ENCODE measurements around the gene MICB.

Gene MICB

GRCh38 chr6:31460361-31461025 lies 37.5 kb upstream of the MICB start:
- no peak overlapping the region for H3K27ac ChIP-seq
- no peak overlapping the region for H3K9ac ChIP-seq
- no peaks in the 10 kb centered on the region for H3K36me3 ChIP-seq (ENCODE audit: control insufficient read depth, insufficient read depth, low read length)
- no peak overlapping the region for H2AFZ ChIP-seq
- H3K27me3 ChIP-seq (ENCODE audit: control insufficient read depth, insufficient read depth, low read length): no peaks in the 10 kb centered on the region
- H3K79me2 ChIP-seq: no peaks in the 10 kb centered on the region
- H3K4me1 ChIP-seq: peaks cover 3% of the 10 kb centered on the region
- no peak for TF ChIP-seq CTCF (IDR thresholded peaks at IDR 0.05)
- H3K4me2 ChIP-seq (ENCODE audit: low read length): no peak overlapping the region
- H3K4me3 ChIP-seq (ENCODE audit: low read depth, low read length): no peak overlapping the region
- no peaks in the 10 kb centered on the region for H3K9me3 ChIP-seq (ENCODE audit: control insufficient read depth, low read length)

- Histone ChIP-seq H3K9ac (no peak overlapping the region), H3K27ac (peak overlapping the region; percentile 66), H3K36me3 (ENCODE audit: control insufficient read depth, insufficient read depth, low read length) (no peaks in the 10 kb centered on the region), H3K4me1 (peaks cover 7% of the 10 kb centered on the region), H2AFZ (peak overlapping the region; percentile 95), H3K27me3 (ENCODE audit: control insufficient read depth, insufficient read depth, low read length) (no peaks in the 10 kb centered on the region), H3K79me2 (no peaks in the 10 kb centered on the region), H3K9me3 (ENCODE audit: control insufficient read depth, low read length) (no peaks in the 10 kb centered on the region), H3K4me2 (ENCODE audit: low read length) (peak overlapping the region; percentile 90), H3K4me3 (ENCODE audit: low read depth, low read length) (peak overlapping the region; percentile 87)
- no peak for TF ChIP-seq CTCF (IDR thresholded peaks at IDR 0.05)
Observed at GRCh38 chr6:31462026-31462963, 35.6 kb upstream of the MICB start.

- H3K27me3 ChIP-seq (ENCODE audit: control insufficient read depth, insufficient read depth, low read length): no peaks in the 10 kb centered on the region
- H3K4me3 ChIP-seq (ENCODE audit: low read depth, low read length): peak overlapping the region; percentile 87
- H3K4me2 ChIP-seq (ENCODE audit: low read length): peak overlapping the region; percentile 90
- peak overlapping the region; percentile 66 for H3K27ac ChIP-seq
- TF ChIP-seq CTCF (IDR thresholded peaks at IDR 0.05): no peak
- no peaks in the 10 kb centered on the region for H3K9me3 ChIP-seq (ENCODE audit: control insufficient read depth, low read length)
- no peaks in the 10 kb centered on the region for H3K36me3 ChIP-seq (ENCODE audit: control insufficient read depth, insufficient read depth, low read length)
- H3K79me2 ChIP-seq: no peaks in the 10 kb centered on the region
- H3K9ac ChIP-seq: no peak overlapping the region
- peaks cover 14% of the 10 kb centered on the region for H3K4me1 ChIP-seq
- peak overlapping the region; percentile 95 for H2AFZ ChIP-seq
Observed at GRCh38 chr6:31462964-31463870, 34.7 kb upstream of the MICB start.

GRCh38 chr6:31464252-31465184 lies 33.4 kb upstream of the MICB start:
- H3K36me3 ChIP-seq (ENCODE audit: control insufficient read depth, insufficient read depth, low read length): no peaks in the 10 kb centered on the region
- H3K9me3 ChIP-seq (ENCODE audit: control insufficient read depth, low read length): no peaks in the 10 kb centered on the region
- H3K4me1 ChIP-seq: peaks cover 19% of the 10 kb centered on the region
- peak overlapping the region; percentile 87 for H3K4me3 ChIP-seq (ENCODE audit: low read depth, low read length)
- no peaks in the 10 kb centered on the region for H3K79me2 ChIP-seq
- H2AFZ ChIP-seq: no peak overlapping the region
- peak overlapping the region; percentile 90 for H3K4me2 ChIP-seq (ENCODE audit: low read length)
- no peak for TF ChIP-seq CTCF (IDR thresholded peaks at IDR 0.05)
- H3K27ac ChIP-seq: no peak overlapping the region
- H3K27me3 ChIP-seq (ENCODE audit: control insufficient read depth, insufficient read depth, low read length): no peaks in the 10 kb centered on the region
- H3K9ac ChIP-seq: no peak overlapping the region

Measured in parathyroid adenoma (tissue), 2 donors.